HuH-7.5 (cell line): ENCODE data around the gene MAD1L1.
"Not testable (repeated sequence)": the region's sequence is repeated elsewhere in the genome, so short reads cannot be mapped to it uniquely, and the experiment has no call there.

ENCODE experiments used
- DNase-seq: peaks from one replicate; pipeline ENCODE4 v3.0.0; 2011; ENCODE audit warnings: low spot score

Gene MAD1L1

DNA sequence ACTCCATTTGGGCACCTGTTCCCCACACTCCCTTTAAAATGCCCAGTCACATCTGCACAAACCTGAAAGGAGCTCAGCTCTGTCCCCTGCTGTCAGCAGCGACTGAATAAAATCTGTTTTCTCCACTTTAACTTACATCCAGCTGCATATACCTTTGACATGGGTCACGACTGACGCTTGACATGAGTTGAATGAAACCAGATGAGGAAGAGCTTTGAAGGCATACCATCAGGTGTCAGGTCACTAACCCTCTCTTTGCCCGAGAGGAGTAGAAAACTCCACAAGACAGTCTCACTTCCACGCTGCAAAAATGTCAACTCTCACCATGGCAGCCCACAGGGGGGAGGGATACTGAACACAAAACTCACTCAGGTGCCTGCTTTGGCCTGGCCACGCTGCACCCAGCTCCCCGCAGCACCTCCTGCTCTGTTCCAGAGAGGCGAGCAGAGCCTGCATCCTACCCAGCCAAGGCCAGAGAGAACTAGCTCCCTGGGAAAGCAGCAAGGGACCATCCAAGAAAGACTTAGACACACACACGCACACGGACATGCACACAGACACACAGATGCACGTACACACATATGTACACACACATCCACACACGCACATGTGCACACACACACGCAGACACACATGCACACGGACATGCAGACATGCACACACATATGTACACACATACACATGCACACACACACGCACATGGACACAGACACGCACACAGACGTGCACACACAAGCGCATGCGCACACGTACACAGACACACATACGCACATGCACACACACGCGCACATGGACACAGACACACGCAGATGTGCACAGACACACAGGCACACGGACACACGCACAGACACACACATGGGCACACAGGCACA lies 191.0 kb downstream of the MAD1L1 start:
- no peak for DNase-seq

- DNase-seq, result no peak
Observed at GRCh38 chr7:2040893-2041270, 191.9 kb downstream of the MAD1L1 start.

DNA sequence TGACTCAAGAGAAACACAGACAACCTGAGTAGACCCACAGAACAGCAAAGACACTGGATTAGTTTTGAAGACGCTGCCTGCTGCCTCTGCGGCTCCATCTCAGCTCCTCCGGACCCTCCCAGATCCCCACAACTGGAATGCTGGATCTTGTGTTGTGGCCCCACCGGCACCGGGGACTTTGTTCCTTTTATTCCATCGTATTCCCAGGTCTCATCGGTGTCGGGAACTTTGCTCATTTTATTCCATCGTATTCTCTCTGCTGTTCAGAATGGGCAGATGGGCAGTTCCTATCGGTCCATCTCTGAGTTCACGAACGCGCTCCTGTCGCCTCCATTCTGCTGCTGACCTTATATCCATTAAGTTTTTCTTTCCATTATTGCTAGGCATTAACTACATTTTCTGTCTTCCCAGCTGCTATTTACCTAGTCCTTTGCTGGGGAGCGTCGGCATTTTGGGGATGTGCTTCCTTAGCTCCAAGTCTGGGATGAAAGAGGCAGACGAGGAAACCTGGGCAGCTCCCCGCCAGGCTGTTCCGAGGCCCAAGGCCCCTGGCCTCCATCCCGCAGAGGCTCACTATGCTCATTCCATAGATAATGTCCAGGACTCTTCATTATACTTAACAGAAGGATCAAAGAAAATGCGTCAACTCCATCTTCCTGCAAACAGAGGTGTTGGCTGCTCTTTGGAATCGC lies 192.4 kb downstream of the MAD1L1 start:
- no peak for DNase-seq

DNA sequence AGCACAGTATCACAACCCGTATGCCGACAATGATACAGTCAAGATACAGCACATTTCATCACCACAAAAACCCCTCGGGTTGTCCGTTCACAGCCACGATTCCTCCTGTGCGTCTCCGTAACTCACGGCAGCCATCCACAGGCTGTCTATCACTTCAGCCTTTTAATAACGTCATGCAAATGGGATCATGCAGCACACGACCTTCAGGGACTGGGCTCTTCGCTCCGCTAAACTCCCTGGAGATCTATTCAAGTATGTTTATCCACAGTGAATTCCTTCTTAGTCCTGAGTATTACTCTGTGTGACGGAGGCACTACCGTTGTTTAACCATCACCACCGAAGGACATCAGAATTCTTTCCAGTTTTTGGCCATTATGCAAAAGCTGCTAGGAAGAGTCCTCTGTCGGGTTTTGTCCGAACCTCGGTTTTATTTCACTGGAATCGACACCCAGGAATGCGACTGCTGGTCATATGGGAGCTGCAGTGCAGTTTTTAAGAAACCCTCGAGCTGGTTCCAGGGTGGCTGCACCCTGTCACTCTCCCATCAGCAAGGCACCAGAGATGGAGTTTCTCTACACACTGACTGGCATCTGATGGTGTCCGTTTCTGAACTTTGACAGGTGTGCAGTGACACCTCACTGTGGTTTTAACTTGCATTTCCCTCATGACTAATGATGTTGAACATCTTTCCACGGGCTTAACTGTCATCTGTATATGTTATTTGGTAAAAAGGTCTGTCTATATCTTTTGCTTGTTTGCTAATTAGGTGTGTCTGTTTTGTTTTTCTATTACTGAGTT lies 193.6 kb downstream of the MAD1L1 start:
- DNase-seq, result no peak

GRCh38 chr7:2037808-2038522 lies 194.8 kb downstream of the MAD1L1 start:
- no peak for DNase-seq

- no peak for DNase-seq
Observed at GRCh38 chr7:2037301-2037807, 195.4 kb downstream of the MAD1L1 start.

DNA sequence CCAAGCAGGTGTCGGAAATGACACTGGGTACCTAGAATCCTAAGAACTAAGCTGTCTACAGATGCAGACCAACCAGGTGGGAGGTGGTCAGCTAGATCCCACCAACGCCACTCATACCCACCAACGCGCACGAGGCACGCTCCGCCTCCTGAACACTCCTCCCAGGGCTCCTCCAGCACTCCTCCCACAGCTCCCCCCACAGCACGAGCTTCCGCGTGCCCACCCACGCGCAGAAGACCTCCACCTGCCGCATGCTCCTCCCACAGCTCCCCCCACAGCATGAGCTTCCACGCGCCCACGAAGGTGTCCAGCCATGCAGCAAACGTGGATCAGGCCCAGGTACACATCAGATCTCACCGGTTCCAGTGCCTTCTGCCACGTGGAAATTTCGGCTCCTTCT lies 196.0 kb downstream of the MAD1L1 start:
- no peak for DNase-seq

DNA sequence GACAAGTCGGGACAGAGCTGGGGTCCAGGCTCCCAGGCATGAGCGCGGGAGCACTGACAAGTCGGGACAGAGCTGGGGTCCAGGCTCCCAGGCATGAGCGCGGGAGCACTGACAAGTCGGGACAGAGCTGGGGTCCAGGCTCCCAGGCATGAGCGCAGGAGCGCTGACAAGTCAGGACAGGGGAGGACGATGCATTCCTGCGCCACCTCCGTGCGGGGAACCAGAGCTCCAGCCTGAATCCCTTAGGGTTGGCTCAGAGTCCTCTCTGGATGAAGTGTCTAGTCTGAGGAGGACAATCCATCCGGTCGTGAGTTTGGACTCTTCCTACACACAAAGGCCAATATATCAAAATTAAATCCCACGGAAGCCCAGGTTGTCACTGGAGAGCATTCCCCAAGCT lies 196.5 kb downstream of the MAD1L1 start:
- DNase-seq, result not testable (repeated sequence)

GRCh38 chr7:2034291-2035201 lies 198.2 kb downstream of the MAD1L1 start:
- no peak for DNase-seq

DNA sequence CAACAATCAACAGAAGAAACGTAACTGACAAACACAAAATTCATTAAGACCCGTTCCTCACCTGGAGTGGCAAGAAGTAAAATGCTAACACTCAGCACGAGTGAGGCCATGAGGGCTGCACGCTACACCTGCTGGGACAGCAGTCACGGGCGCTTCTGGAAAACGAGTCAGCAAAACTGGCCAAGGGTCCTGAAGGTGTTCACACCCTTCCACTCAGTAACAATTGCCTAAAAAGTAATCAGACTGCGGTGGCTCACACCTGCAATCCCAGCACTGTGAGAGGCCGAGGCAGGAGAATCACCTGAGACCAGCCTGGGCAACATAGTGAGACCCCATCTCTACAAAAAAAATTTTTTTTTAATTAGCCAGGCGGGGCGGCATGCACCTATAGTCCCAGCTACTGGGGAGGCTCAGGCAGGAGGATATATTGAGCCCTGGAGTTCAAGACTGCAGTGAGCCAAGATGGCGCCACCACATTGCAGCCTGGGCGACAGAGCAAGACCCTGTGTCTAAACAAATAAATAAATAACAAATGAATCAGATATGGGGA lies 199.1 kb downstream of the MAD1L1 start:
- no peak for DNase-seq

- DNase-seq, result no peak
Observed at GRCh38 chr7:2032876-2033407, 199.8 kb downstream of the MAD1L1 start.

DNA sequence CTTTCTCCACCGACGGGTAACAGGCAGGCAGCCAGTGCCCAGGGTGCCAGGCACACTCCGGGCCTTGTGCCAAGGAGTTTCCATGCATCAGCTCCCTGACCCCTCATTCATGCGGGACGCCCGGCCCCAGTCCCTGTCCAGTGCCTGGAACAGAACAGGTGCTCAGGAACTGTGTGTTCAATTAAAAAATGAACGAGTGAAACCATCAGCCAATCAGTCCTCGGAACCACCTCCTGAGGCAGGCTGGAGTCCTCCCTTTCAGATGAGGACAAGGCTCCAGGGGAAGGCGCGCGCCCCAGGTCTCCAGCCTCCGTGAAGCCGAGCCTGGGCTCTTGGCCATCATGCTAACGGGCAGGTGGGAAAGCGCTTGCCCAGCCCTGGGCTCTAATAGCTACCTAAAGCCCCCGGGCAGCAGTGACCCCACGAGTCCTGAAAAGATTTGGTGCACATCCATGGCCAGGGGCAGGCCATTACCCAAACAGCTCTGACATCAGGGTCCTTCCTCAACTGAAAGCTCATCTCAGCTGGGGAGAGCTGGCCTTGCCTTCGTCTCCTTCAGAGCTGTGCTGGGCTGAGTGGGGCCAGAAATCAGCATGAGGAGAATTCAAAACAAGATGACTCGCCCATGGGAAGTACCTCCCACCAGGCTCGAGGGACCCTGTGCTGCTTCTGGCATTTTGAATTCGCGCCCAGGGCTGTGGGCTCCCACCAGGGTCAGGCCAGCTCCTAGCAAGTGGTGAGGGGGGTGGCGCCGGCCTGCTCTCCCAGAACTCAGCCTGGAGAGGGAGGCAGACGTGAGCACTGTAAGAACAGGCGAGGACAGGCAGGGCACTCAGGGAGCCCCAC lies 200.5 kb downstream of the MAD1L1 start:
- no peak for DNase-seq

DNA sequence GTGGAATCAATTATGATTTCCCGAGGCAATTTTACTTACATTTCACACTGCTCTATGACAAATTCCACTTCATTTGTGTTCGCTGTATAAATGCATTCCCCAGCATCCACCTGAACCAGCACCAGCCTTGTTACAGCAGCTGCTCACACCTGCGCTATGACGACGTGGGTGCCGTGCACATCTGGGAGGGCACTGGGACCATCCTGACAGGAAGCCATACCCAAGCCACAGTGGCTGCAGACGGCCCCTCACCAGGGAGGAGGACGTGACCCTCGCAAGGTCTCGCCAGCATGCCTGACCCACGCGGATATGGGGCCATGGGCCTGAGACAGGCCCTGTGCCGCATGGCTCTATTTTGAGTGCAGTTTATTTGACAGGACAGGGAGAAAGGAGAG lies 201.3 kb downstream of the MAD1L1 start:
- no peak for DNase-seq

DNA sequence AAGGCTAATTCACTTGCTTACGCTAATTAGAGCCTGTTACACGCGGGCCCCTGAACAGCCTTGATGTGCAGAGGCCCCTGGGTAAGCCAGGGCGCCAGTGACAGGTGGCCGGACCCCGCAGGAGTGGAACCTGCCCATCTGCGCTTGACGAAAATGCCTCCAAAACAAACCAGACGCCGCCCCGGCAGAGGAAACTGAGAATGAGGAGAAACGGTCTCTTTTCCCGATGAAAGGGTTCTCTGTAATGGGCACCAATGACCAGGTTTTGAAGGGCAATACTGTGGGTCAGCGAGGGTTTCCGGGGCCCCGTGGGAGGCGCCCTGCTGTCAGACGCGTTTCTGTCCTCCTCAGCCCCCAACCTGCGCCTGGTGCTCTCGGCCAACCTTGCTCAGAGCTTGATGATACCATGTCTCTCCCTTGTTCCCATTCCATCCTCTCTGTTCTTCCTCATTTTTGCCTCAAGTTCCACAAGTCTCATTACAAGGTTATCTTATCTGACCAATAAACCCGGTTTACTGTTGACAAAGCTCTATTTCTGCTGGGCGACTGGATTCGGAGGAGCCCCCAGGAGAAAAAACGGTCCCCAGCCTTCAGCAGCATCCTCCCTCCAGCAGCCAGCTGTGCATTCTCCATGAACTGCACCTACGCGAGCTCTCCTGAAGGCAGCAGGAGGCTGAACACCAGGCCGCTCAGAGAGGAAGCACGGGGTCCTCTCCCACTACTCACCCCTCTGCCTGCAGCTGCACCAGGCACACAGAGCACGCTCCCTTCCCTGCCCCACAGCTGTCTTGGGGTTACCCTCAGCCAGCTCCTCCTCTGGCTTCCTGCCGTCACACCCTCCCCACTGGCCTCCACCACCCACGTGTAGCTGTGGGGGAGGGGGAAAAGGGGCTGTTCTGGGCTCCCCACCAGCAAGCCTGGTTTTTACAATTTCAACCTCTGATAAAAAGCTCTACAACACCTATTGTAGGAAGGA lies 202.0 kb downstream of the MAD1L1 start:
- DNase-seq, result no peak

DNA sequence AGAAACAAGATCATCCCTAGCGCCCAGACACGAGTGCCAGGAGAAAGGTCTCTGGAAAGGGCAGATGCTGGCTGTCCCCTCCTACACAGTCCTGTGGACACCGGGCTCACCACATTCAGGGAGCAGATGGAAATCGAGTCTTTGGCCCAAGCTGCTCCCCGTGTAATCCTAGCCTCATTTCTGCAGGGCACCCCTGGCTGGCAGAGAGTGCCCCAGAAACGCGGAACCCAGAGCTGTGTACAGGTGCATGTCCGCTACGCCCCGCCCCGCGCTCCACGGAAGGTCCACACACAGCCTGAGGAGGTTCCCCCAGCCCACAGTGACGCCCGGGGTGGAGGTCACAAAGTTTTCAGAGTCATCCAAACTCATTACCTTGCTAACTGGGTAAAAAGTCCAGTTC lies 202.8 kb downstream of the MAD1L1 start:
- no peak for DNase-seq

GRCh38 chr7:2029211-2029905 lies 203.4 kb downstream of the MAD1L1 start:
- no peak for DNase-seq

DNA sequence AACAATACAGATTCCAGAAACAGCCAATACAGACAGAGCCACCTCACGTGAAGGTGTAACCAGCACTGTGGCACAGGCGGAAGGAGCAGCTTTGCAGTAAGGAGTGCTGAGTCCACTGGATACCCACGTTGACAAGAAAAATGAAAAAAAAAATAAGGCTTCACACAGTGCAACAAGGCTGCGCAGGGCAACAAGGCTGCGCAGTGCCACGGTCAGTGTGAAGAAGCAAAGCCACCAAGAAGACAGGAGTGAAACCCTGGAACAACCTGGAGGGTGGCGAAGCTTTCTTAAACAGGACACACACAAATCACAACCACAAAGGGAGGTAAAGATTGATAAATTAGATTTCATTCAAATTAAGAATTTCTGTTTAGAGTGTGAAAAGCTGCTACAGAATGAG lies 204.0 kb downstream of the MAD1L1 start:
- no peak for DNase-seq
